Hepatic stellate cell (primary cell): ENCODE data around the gene SLC6A16.
"Not testable (repeated sequence)": the region's sequence is repeated elsewhere in the genome, so short reads cannot be mapped to it uniquely, and the experiment has no call there.

ENCODE experiments used
- DNase-seq: peaks from one replicate; pipeline ENCODE4 v3.0.0; 2011; ENCODE audit warnings: low spot score

Gene SLC6A16

DNA sequence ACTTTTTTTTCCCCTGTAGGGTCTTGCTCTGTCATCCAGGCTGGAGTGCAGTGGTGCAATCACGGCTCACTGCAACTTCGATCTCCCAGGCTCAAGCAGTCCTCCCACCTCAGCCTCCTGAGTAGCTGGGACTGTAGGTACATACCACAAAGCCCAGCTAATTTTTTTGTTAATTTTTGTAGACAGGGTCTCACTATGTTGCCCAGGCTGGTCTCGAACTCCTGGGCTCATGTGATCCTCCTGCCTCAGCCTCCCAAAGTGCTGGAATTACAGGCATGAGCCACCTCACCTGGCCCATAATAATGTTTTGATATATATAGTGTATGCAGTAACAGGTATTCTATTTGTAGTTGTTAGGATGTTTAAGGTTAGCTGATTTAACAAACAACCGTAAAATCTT, 6.2 kb upstream of the SLC6A16 start:
- not testable (repeated sequence) for DNase-seq

DNA sequence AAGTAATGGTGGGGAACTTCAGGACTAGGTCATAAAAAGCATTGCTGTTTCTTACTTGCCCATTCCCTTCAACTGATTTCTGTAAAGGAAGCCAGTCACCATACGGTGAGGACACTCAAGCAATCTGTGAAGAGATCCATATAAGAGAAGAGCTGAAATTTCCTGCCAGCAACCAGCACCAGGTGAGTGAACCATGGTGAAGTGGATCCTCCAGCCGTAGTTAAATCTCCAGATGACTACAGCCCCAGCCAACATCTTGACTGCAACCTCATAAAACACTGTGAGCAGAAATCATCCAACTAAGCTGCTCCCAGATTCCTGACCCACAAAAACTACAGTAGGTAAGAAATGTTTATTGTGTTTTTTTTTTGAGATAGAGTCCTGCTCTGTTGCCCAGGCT, 3.8 kb upstream of the SLC6A16 start:
- DNase-seq, result no peak

DNA sequence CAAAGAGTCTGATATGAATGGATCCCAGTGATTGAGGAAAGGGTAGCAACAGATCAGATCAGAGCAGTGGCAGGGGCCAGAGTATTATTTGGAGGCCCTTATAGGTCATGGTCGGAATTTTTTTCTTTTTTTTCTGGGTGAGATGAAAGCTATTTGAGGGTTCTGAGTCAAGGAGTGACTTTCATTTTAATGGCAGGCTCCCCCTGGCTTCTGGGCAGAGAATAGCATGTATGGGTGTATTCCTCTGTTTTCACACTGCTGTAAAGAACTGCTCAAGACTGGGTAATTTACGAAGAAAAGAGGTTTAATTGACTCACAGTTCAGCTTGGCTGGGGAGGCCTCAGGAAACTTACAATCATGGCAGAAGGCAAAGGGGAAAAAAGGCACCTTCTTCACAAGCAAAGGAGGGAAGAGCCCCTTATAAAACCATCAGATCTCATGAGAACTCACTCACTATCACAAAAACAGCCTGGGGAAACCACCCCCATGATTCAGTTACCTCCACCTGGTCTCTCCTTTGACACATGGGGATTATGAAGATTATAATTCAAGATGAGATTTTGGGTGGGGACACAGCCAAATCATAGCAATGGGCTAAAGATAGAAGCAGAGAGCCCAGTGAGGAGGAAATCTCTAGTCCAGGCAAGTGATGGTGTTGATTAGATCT, 3.0 kb upstream of the SLC6A16 start:
- DNase-seq, result peak; percentile 42

DNA sequence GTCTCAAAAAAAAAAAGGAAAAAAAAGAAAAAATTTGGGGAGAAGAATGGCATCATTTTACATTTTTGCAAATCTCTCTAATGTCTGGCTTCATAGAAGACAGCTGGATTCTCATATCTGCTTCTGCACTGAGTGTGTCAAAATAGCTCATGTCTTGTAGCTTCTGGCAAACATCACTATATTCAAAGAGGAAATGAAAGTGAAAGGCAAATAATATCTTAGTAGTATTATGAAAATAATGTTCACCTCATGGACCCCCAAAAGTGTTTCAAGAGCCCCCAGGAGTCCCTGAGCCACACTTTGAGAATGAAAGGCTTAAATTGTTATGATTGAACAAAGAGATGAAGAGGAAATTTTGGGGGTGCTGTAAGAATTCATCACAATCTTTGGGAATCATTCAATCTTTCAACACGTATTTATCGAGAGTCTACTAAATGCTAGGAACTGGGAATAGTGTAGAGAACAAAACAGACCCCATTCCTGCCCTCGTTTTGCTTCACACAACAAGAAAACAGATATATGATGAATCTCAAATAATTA, 1.2 kb upstream of the SLC6A16 start:
- DNase-seq, result no peak

DNA sequence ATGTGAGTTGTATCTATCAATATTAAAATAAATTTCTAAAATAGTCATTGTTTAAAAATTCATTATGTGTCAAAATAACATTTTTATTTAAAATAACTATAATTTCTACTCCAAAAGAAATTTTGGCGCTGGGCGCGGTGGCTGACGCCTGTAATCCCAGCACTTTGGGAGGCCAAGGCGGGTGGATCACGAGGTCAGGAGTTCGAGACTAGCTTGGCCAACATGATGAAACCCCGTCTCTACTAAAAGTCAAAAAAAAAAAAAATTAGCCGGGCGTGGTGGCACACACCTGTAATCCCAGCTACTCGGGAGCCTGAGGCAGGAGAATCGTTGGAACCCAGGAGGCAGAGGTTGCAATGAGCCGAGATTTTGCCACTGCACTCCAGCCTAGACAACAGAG, 765 bp upstream of the SLC6A16 start:
- DNase-seq, result not testable (repeated sequence)

DNA sequence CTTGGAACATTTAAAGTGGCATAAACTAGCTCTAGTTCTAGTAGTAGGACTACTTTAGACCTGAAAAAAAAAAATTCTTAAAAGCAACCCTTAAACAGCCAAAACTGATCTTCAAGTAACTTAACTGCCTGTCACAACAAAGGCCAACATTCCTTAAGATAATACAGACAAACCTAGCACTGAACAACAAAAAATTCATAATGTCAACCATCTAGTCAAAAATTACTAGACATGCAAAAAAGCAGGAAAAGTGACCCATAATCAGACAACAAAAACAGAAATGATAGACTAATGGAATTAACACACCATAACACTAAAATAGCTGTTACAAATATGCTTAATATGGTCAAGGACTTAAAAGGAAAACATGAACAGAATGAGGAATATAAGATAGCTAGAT, 6.7 kb downstream of the SLC6A16 start:
- no peak for DNase-seq

DNA sequence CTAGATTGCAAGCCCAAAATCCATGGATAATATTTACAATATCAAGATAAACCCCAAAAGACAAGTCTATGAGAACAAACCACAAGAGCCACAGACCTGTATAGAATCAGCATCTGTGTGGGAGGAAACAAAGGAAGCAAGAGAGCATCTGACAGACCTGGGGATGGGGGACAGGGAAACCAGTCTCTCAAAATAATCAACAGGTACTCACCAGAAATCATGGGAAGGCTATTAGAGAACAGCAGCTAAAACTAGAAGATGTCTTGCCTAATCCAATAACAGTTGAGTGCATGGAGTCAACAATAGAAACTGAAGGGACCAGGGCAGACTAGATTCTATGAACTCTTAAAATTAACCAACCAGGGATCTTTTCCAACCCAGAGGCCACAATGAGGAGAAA, 8.7 kb downstream of the SLC6A16 start:
- DNase-seq, result no peak

DNA sequence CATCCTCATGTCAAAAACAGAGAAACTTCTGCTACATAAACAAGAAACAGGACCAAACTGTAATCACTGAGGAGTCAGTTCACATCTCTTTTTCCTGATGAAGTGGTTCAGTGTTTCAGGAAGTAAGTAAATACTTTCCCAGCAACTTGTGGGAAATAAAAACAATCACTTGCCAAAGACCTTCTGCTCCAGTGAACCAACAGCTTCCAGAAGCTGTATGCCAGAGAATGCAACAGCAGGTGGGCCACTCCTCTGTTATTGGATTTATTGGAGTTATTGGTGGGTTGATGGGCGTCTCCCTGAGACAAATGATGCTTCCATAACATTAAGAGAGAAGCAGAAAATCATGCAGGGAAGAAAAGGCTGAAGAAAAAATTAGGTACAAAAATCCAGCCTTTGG, 9.9 kb downstream of the SLC6A16 start:
- DNase-seq, result no peak

DNA sequence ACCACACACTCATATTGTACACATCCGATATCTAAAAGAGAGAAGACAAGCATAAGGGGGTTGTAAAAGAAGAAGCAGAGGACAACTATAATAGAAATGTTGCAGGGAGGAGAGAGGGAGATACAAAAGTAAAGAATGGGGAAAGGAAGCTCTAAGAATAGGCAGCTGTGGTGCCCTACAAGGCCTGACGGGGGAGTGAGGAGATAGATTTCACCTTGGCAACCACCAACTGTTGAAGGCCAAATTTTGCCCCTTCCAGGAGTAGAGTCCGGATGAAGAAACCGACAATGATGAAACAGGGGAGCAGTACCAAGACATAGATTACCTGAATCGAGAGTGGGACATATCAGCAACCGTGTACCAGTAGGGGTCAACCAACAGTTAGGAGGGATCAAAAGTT, 15.9 kb downstream of the SLC6A16 start:
- no peak for DNase-seq

DNA sequence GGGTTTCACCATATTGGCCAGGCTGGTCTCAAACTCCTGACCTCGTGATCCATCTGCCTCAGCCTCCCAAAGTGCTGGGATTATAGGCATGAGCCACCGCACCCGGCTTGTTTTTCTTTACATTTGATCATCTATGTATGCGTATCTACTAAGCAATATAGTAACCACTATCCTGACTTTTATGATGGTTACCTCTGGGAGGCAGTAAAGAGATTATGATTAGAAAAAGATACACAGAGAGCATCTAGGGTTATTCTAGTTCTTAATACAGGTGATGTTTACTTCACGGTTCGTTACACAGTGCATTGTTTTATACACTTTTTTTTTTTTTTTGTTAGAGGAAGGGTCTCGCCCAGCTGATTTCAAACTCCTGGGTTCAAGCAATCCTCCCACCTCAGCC, 18.3 kb downstream of the SLC6A16 start:
- not testable (repeated sequence) for DNase-seq

DNA sequence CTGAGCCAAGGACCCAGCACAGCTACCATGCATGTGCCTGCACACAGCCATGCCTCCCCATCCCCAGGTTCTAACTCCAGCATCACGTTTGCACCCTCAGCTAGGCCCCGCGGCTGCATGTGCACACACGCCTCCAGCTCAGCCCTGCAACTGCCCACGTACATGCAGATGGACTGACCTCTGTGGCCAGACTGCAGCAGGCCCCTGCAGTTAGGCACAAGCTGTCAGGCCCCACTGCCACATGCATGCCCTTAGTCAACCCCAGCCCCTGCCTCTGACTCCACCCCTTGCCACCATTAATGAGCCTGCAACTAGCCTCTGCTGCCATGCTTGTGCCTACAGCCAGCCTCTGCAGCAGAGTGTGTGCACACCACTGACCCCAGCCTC, 23.1 kb downstream of the SLC6A16 start:
- no peak for DNase-seq

DNA sequence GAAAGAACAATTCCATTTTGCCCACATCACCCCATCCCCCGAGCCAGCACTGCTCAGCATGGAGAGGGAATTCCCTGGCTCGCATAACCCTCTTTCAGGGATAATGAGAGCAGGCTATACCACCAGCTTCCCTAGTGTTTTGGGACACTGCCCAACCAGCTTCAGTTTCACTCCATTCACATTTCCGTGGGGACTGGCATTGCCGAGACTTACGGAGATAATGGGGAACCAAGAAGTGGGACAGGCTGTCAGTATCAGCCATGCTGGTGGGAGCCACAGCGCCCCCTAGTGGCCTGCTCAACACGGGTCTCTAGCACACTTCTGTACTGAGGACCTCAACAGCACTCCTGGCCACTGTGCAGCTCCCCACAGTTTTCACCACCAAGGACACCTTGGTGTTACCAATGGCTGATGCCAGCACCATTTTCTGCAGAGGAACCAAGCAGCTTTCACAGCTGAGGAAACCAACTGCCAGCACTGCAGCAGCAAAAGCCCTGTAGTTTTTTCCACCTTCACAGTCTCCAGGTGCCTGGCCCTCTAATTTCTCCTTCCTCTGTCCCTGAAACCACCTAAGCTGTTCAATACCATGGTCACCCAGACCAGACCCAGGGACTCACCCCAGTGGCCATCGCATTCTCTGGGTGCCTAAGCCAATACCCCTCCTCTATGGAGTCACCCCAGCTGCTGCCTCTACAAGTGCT, 23.7 kb downstream of the SLC6A16 start:
- DNase-seq, result peak; percentile 71

DNA sequence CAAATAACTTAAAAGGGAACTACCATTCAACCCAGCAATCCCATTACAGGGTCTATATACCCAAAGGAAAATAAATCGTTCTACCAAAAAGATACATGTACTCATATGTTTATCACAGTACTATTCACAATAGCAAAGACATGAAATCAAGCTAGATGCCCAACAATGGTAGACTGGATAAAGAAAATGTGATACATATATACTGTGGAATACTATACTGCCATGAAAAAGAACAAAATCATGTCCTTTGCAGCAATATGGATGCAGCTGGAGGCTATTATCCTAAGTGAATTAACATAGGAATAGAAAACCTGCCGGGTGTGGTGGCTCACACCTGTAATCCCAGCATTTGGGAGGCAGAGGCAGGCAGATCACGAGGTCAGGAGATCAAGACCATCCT, 26.3 kb downstream of the SLC6A16 start:
- DNase-seq, result not testable (repeated sequence)

DNA sequence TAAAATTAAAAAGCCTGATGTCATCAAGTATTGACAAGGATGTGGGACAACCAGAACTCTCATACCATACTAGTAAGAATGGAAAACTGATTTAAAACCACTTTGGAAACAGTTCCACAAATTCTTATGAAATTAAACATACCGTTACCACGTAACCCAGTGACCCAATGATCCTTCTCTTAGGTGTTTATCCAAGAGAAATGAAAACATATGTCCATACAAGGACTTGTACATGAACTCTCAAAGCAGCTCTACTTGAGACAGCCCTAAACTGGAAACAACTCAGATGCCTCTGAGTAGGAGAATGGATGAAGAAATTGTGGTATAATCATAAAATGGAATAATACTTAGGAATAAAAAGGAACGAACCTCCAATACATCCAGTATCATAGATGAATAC, 27.6 kb downstream of the SLC6A16 start:
- DNase-seq, result no peak

DNA sequence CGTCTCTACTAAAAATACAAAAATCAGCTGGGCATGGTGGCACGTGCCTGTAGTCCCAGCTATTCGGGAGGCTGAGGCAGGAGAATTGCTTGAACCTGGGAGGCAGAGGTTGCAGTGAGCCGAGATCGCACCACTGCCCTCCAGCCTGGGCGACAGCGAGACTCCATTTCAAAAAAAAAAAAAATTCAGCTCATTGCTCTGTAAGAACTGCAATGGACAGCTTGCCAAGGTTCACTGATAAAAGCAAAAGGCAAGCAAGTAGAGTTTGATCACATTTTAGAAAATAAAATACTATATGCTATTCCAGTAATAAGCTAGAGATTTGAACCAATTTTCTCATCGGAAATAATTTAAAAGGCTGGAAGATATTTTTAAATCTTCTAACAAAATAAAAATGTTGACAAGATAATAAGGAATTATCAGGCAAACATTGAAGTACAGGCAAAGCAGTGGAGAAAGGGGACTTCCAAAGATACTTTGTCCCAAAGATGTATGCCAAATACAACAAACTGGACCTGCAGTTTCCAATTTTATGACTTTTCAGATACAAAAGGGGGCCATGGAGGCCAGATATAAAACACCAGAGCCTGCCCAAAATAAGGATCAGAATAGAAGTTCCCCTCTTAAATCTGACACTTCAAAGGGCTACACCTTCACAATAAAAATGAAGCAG, 29.6 kb downstream of the SLC6A16 start:
- no peak for DNase-seq

DNA sequence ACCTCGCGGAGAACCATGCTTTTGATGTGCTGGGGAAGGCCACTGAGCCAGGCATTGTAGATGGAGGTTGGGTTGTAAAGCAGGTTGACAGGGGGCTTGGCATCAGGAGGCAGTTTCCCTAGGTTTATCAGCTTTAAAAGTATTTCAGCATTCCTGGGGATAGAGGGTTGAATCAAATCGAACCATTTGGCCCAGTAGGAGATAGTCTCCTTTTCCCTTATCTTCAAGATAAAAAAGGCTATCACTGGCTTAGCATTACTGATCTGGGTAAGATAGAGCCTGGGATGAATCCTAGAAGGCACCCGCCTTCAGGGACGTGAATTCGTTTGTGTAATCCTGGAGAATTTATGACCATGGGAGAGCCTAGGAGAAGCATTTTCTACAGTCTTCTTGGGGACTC, 30.6 kb downstream of the SLC6A16 start:
- DNase-seq, result no peak

DNA sequence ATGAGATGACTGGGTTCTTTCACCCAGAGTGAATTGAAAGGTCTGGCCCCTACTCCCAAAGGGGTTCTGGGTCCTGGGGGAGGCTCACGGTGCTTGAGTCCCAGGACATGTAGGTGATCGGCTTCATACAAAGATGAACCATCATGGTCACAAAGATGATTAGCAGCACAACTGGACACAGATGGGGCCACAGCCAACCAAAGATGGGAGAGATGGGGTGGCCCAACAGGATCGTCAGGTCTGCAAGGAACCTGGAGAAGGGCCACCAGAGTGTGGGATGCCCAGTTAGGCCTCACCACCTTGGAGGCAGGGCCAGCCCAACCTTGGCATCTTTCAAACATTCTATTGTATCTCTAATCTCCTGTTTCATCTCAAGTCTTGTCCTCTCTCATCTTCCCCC, 34.5 kb downstream of the SLC6A16 start:
- no peak for DNase-seq

DNA sequence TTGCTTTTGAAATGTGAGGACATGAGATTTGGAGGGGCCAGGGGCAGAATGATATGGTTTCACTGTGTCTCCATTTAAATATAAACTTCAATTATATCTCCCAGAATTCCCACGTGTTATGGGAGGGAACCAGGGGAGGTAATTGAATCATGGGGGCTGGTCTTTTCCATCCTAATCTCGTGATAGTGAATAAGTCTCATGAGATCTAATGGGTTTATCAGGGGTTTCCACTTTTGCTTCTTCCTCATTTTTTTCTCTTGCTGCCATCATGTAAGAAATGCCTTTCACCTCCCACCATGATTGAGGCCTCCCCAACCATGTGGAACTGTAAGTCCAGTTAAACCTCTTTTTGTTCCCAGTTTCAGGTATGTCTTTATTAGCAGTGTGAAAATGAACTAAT, 35.7 kb downstream of the SLC6A16 start:
- not testable (repeated sequence) for DNase-seq

DNA sequence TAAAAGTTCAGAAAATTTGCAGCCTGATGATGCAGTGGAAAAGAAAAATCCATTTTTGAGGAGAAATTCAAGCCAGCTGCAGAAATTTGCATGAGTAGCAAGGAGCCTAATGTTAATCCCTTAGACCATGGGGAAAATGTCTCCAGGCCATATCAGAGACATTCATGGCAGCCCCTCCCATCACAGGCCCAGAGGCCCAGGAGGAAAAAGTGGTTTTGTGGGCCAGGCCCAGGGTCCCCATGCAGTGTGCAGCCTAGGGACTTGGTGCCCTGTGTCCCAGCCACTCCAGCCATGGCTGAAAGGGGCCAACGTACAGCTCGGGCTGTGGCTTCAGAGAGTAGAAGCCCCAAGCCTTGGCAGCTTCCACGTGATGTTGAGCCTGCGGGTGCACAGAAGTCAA, 36.8 kb downstream of the SLC6A16 start:
- DNase-seq, result not testable (repeated sequence)

DNA sequence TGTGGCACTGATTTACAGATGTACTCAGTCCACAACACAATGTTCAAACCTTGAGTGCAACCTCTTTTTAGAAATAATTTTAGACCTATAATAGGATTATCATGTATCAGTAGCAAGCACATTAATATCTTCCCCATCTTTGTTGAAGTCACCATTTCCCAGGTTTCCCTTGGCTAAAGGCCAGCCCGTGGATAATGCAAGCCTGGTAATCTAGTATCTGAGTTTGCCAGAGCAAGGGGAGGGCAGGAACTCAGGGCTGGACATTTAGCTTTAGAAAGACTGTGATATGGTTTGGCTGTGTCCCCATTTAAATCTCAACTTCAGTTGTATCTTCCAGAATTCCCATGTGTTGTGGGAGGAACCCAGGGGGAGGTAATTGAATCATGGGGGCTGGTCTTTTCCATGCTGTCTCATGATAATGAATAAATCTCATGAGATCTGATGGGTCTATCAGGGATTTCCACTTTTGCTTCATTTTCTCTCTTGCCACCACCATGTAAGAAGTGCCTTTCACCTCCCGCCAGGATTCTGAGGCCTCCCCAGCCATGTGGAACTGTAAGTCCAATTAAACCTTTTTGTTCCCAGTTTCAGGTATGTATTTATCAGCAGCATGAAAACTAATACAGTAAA, 37.7 kb downstream of the SLC6A16 start:
- no peak for DNase-seq

DNA sequence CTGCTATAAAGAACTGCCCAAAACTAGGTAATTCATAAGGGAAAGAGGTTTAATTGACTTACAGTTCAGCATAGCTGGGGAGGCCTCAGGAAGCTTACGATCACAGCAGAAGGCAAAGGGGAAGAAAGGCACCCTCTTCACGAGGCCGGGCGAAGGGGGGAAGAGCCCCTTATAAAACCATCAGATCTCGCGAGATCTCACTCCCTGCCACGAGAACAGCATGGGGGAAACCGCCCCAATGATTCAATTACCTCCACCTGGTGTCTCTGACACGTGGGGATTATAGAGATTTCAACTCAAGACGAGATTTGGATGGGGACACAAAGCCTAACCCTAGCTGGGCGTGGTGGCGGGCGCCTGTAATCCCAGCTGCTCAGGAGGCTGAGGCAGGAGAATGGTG, 42.8 kb downstream of the SLC6A16 start:
- no peak for DNase-seq

DNA sequence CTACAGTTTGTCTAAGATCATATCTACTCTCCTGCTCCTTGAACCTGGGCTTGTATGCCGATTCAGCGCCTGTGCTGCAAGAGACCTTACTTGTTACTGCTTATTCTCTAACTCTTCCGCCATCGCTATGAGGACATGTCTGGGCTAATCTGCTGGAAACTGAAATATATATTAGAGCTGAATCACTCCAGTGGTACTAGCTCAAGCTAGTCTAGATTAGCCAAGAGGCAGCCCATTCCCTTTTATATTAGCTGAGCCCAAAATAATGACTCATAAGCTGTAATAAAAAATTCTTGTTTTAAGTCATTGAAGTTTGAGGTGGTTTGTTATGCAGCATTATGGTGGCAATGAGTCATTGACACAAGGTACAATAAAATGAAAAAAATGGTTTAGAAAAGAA, 52.8 kb downstream of the SLC6A16 start:
- DNase-seq, result no peak
